K562 (cell line): Measurements from ENCODE around the gene TRAF7. TPM values are rescaled to one million over a fixed set of nuclear protein-coding genes. Genes with fewer than 3 reads are reported as not detected.

Experiments used
- ARID1B ChIP-seq: fragments of 450-650 bp; IDR thresholded peaks from 2 replicates; pipeline ENCODE4 v1.6.1; 2016; ENCODE audit warnings: antibody characterized with exemption, mild to moderate bottlenecking, inconsistent platforms
- BCL6 ChIP-seq: fragments of 250-450 bp; sonication (Bioruptor Pico); IDR thresholded peaks from 2 replicates; pipeline ENCODE4 v1.4.0; 2020
- CHD4 ChIP-seq: fragments of 200-600 bp; sonication (generic); IDR thresholded peaks from 3 replicates; pipeline ENCODE4 v1.6.1; 2012; ENCODE audit warnings: low read depth, mild to moderate bottlenecking, mixed read lengths, low read length, inconsistent platforms; ENCODE audit not compliant: insufficient read depth, insufficient replicate concordance, poor library complexity, severe bottlenecking
- DNMT1 ChIP-seq: fragments of 450-650 bp; IDR thresholded peaks from 2 replicates; pipeline ENCODE4 v1.6.1; 2016; ENCODE audit warnings: antibody characterized with exemption, mild to moderate bottlenecking
- ERF ChIP-seq: fragments of 450-650 bp; formaldehyde crosslinking; IDR thresholded peaks from 2 replicates; pipeline ENCODE4 v1.4.0; 2020; ENCODE audit warnings: mild to moderate bottlenecking, mixed read lengths
- HDAC2 ChIP-seq: fragments of 450-650 bp; IDR thresholded peaks from 2 replicates; pipeline ENCODE4 v1.6.1; 2016; ENCODE audit warnings: mild to moderate bottlenecking
- HMG20B ChIP-seq: fragments of 250-450 bp; sonication (Bioruptor Pico); IDR thresholded peaks from 2 replicates; pipeline ENCODE4 v1.5.0; 2021; ENCODE audit warnings: mild to moderate bottlenecking
- HNRNPL ChIP-seq: fragments of 200-400 bp; formaldehyde crosslinking; IDR thresholded peaks from 2 replicates; pipeline ENCODE4 v1.6.1; 2017; ENCODE audit warnings: low read depth, mild to moderate bottlenecking, low read length
- KHSRP ChIP-seq: fragments of 450-650 bp; IDR thresholded peaks from 2 replicates; pipeline ENCODE4 v1.6.1; 2017
- LEF1 ChIP-seq: fragments of 450-650 bp; IDR thresholded peaks from 2 replicates; pipeline ENCODE4 v1.6.1; 2016; ENCODE audit warnings: mild to moderate bottlenecking
- NFXL1 ChIP-seq: fragments of 450-650 bp; formaldehyde crosslinking; IDR thresholded peaks from 2 replicates; pipeline ENCODE4 v1.4.0; 2021; ENCODE audit warnings: mild to moderate bottlenecking
- POLR2AphosphoS2 ChIP-seq: IDR thresholded peaks from 2 replicates; pipeline ENCODE4 v1.6.1; 2012; ENCODE audit warnings: low read length, improper control_type of control experiment
- POLR3A ChIP-seq: IDR thresholded peaks from 2 replicates; pipeline ENCODE4 v1.6.1; 2011; ENCODE audit warnings: borderline replicate concordance, mild to moderate bottlenecking, moderate library complexity; ENCODE audit not compliant: insufficient read length, insufficient read depth; ENCODE audit errors: extremely low read depth
- RB1 ChIP-seq: fragments of 450-650 bp; IDR thresholded peaks from 2 replicates; pipeline ENCODE4 v1.6.1; 2017; ENCODE audit warnings: low read depth, mild to moderate bottlenecking
- SIRT6 ChIP-seq: IDR thresholded peaks from one replicate; pipeline ENCODE4 v1.6.1; 2012; ENCODE audit warnings: low read depth, mild to moderate bottlenecking, control low read depth, inconsistent platforms, low read length, moderate library complexity
- SMAD1 ChIP-seq: fragments of 150-350 bp; IDR thresholded peaks from 2 replicates; pipeline ENCODE4 v1.6.1; 2014; ENCODE audit warnings: low read length, low read depth; ENCODE audit not compliant: partially characterized antibody
- SREBF2 ChIP-seq: sonication (generic); formaldehyde crosslinking; IDR thresholded peaks from 2 replicates; pipeline ENCODE4 v1.4.0; 2020; ENCODE audit warnings: mild to moderate bottlenecking, missing genetic modification reagents
- STAG1 ChIP-seq: sonication (generic); formaldehyde crosslinking; IDR thresholded peaks from 2 replicates; pipeline ENCODE4 v1.5.0; 2020; ENCODE audit warnings: missing genetic modification reagents, borderline replicate concordance
- TAF9B ChIP-seq: fragments of 450-650 bp; IDR thresholded peaks from 2 replicates; pipeline ENCODE4 v1.6.1; 2018; ENCODE audit warnings: mild to moderate bottlenecking; ENCODE audit not compliant: partially characterized antibody
- ZNF224 ChIP-seq: sonication (generic); formaldehyde crosslinking; IDR thresholded peaks from 2 replicates; pipeline ENCODE4 v1.8.0; 2022; ENCODE audit warnings: mild to moderate bottlenecking, missing genetic modification reagents
- ZNF3 ChIP-seq: fragments of 250-450 bp; sonication (Bioruptor Pico); IDR thresholded peaks from 2 replicates; pipeline ENCODE4 v1.5.0; 2021; ENCODE audit warnings: mild to moderate bottlenecking, moderate library complexity
- ZNF347 ChIP-seq: fragments of 450-650 bp; formaldehyde crosslinking; IDR thresholded peaks from 2 replicates; pipeline ENCODE4 v1.4.0; 2020; ENCODE audit warnings: low read depth, mild to moderate bottlenecking, moderate library complexity
- polyA plus RNA-seq, 8 experiments: library from polyadenylated mRNA; depleted of rRNA in 4 of 8; stranded (reverse) in 5 of 8; unstranded in 3 of 8; fragments of >200 nt; fragmentation: Nextera tagmentation in 2 of 8; fragmentation: Illumina TruSeq in 1 of 8; extraction: Ambion mirVana in 2 of 8; extraction: Trizol in 1 of 8; gene quantifications; 2 replicates each; pipeline versions ENCODE4 v1.2.1 to v1.2.3, GENCODE V29; 2011 to 2014; ENCODE audit warnings: inconsistent platforms in 1 of 8, missing spikeins in 1 of 8
- total RNA-seq, 7 experiments: library from RNA; depleted of rRNA in 6 of 7; stranded (reverse); fragments of >200 nt in 6 of 7; fragmentation: Illumina TruSeq in 2 of 7; extraction: Trizol in 2 of 7; gene quantifications; 2 replicates each; pipeline versions ENCODE4 v1.2.1 to v1.2.3, GENCODE V29; 2011 to 2021; ENCODE audit warnings: low replicate concordance in 1 of 7
- TF ChIP-seq, protein P1 (sequence below): fragments of 450-650 bp; formaldehyde crosslinking; IDR thresholded peaks from 2 replicates; pipeline ENCODE4 v1.4.0; 2020; ENCODE audit warnings: mild to moderate bottlenecking, mixed read lengths
- TF ChIP-seq, protein P2 (sequence below): fragments of 250-450 bp; sonication (Bioruptor Pico); IDR thresholded peaks from 2 replicates; pipeline ENCODE4 v1.4.0; 2020; ENCODE audit warnings: mild to moderate bottlenecking, moderate library complexity, borderline replicate concordance
- TF ChIP-seq, protein P3 (sequence below), 2 experiments: fragments of 450-650 bp; IDR thresholded peaks; 2 replicates each; pipeline ENCODE4 v1.6.1; 2016

TRAF7 gene
- total and polyA plus RNA-seq, 9 of the 15 experiments (the other 6 are each of a cell fraction or from before 2014, with no cell fraction given): 1.1 to 113 (median 41.6) TPM

GRCh38 chr16:2154533-2155090 is 970 bp upstream of the TRAF7 start (continued):
- TF ChIP-seq, protein P1, sequence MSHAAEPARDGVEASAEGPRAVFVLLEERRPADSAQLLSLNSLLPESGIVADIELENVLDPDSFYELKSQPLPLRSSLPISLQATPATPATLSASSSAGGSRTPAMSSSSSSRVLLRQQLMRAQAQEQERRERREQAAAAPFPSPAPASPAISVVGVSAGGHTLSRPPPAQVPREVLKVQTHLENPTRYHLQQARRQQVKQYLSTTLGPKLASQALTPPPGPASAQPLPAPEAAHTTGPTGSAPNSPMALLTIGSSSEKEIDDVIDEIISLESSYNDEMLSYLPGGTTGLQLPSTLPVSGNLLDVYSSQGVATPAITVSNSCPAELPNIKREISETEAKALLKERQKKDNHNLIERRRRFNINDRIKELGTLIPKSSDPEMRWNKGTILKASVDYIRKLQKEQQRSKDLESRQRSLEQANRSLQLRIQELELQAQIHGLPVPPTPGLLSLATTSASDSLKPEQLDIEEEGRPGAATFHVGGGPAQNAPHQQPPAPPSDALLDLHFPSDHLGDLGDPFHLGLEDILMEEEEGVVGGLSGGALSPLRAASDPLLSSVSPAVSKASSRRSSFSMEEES (CRISPR knock-in tag): no peak
- TF ChIP-seq ERF (CRISPR knock-in tag) (peak; percentile 67; the same call in 1 of the 2 replicates), LEF1 (0 out of 2 replicates have a peak, but pooled peaks have one; percentile 57), HDAC2 (no peak), HMG20B (peak; percentile 45; the same call in 1 of the 2 replicates), POLR2AphosphoS2 (peak; percentile 11; the same call in 1 of the 2 replicates), BCL6 (CRISPR knock-in tag) (no peak), SIRT6 (peak; percentile 59), SMAD1 (no peak), DNMT1 (0 out of 2 replicates have a peak, but pooled peaks have one; percentile 9), ZNF347 (CRISPR knock-in tag) (no peak), STAG1 (CRISPR knock-in tag) (no peak), SREBF2 (0 out of 2 replicates have a peak, but pooled peaks have one; percentile 43), POLR3A (no peak), KHSRP (no peak), CHD4 (no peak), ZNF224 (no peak), HNRNPL (peak; percentile 72; the same call in 1 of the 2 replicates), ZNF3 (CRISPR knock-in tag) (0 out of 2 replicates have a peak, but pooled peaks have one; percentile 11), RB1 (0 out of 2 replicates have a peak, but pooled peaks have one; percentile 2), NFXL1 (CRISPR knock-in tag) (peak; percentile 9; the same call in 1 of the 2 replicates), ARID1B (peak; percentile 40; the same call in 1 of the 2 replicates), TAF9B (no peak)
- TF ChIP-seq, protein P2, sequence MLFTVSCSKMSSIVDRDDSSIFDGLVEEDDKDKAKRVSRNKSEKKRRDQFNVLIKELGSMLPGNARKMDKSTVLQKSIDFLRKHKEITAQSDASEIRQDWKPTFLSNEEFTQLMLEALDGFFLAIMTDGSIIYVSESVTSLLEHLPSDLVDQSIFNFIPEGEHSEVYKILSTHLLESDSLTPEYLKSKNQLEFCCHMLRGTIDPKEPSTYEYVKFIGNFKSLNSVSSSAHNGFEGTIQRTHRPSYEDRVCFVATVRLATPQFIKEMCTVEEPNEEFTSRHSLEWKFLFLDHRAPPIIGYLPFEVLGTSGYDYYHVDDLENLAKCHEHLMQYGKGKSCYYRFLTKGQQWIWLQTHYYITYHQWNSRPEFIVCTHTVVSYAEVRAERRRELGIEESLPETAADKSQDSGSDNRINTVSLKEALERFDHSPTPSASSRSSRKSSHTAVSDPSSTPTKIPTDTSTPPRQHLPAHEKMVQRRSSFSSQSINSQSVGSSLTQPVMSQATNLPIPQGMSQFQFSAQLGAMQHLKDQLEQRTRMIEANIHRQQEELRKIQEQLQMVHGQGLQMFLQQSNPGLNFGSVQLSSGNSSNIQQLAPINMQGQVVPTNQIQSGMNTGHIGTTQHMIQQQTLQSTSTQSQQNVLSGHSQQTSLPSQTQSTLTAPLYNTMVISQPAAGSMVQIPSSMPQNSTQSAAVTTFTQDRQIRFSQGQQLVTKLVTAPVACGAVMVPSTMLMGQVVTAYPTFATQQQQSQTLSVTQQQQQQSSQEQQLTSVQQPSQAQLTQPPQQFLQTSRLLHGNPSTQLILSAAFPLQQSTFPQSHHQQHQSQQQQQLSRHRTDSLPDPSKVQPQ (CRISPR knock-in tag): no peak
- TF ChIP-seq, protein P3, sequence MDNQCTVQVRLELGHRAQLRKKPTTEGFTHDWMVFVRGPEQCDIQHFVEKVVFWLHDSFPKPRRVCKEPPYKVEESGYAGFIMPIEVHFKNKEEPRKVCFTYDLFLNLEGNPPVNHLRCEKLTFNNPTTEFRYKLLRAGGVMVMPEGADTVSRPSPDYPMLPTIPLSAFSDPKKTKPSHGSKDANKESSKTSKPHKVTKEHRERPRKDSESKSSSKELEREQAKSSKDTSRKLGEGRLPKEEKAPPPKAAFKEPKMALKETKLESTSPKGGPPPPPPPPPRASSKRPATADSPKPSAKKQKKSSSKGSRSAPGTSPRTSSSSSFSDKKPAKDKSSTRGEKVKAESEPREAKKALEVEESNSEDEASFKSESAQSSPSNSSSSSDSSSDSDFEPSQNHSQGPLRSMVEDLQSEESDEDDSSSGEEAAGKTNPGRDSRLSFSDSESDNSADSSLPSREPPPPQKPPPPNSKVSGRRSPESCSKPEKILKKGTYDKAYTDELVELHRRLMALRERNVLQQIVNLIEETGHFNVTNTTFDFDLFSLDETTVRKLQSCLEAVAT (IDR thresholded peaks at IDR 0.05): peak in 1 of 2 experiments; percentile 27; a peak in 1 of 4 replicates
